GM18498 (cell line): ENCODE results near the gene PACS1.
A peak's percentile ranks its signal among the peaks of the same experiment; 100 is the strongest.

Source experiments
- ATAC-seq: cut with Tn5 transposase; IDR thresholded peaks from one replicate; pipeline ENCODE4 v1.9.1; 2021; ENCODE audit warnings: mild to moderate bottlenecking, moderate library complexity; ENCODE audit not compliant: unreplicated experiment

Gene PACS1

DNA sequence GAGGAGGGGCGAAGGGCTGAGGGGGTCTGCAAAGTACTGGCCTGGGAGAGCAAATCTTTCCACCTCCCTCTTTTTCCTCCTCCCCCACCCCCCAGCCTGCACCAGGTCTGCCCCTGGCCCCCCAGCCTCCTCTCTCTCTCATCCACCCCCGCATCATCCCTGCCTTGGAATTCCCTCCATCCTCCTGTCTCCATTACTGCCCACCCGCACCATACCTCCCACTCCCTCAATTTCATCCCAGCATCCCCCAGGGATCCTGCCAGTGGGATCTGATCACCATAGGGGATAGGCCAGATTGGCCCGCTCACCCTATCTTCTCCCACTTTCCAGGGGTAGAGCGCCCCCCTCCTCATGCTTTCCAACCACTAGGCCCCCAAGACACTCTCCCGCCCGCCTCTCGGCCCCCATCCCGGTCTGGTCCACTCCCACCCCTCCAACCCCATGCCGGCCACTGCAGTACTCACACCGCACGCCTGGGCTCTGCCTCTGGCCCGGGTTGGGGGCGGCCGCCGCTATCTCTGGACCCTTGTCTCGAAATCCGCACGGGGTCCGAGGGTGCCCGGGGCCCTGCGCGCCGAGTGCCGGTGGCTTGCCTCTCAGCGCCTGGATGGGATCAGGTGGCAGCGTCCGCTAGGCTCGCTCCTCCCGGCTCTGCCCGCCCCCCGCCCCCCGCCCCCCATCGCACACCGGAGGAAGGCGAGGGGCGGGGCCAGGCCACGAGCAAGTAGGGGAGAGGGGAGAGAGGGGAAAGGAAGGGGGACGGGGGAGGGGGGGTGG lies 21.3 kb upstream of the PACS1 start, which contains the start of gene GAL3ST3:
Gene GAL3ST3, minus strand, starts transcription at position 615 of the 777 bp plus-strand sequence. CDS start 3,746 bp downstream, outside the sequence.
- no peak for ATAC-seq

DNA sequence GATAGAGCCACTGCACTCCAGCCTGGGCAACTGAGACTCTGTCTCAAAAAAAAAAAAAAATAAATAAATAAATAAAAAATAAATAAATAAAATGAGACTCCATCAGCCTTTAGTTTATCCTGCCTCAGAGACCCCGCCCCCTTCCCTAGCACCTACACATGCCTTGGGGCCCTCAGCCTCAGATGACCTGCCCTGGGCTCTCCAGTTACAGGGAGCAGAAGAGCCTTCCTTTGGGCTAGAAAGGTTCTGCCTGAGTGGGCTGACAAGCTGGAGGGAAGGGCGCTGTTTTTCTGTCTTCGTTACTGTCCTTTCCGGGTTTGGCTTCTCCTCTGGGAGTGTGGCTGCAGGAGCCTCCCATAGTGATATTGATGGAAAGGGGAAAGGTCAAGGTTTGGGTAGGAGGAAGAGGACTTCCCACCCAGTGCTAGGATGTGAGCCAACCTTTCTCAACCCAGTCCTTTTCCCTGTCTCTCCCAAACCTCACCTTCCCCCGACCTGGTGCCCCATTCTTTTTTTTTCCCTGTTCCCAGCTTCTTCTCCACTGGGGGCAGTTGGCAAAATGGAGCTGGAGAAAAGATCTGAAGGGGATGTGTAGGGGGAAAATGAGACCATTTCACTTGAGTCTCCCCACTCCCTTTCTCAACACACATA lies 19.4 kb upstream of the PACS1 start:
- no peak for ATAC-seq

DNA sequence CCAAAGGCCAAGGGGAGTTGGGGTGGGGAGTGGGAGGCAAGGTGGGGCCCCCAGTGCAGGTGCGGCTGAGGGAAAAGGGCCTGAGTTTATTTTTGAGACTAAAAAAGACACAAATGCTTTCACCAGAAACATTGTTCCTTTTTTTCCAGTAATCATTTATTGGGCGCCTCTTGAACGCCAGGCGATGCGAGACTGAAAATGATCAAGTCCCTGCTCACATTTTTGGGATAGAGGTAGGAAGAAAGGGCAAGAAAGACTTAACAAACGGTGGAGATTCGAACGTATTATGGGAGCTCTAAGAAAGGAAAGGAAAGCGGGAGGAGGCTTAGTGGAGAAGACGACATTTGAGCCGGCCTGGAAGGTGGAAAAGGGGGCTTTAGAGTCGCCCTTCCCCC lies 18.7 kb upstream of the PACS1 start:
- ATAC-seq = no peak

DNA sequence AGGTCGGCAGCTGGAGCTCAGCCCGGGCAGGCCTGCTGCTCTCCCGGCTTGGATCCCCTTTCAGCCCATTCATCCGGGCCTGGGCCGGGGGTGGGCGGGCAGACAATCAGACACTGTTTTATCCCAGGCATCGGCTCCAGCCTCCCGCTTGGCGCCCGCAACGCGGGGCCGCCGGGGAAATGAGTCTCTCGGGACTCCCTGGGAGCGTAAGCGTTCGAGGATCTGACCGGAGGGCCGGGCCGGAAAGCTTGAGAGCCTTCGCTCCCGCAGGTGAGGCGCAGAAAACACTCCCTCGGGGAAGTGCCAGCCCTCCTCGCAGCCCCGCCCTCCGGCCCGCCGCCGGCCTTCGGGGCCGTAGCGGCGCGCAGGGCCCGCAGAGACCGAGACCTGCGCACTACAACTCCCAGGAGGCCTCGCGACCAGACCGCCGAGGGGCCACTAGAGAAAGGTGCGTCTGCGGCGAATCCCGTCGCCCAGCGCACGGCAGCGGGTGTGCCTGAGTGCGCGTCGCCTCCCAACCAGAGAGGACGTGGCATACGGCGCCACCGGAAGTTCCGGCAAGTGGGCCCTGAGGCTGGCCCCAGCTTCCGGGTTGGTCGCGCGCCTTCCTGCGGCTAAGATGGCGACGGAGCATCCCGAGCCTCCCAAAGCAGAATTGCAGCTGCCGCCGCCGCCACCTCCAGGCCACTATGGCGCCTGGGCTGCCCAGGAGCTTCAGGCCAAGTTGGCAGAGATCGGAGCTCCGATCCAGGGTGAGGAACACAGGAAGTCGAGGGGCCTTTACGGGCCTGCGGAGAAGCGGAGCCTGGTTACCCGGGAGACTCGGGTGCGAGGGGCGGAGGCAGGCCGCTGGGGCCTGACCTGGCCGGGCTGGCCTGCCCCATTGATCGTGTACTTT lies 18.1 kb upstream of the PACS1 start, which contains the start of gene SF3B2:
Gene SF3B2, plus strand, starts transcription at position 599 of the 898 bp plus-strand sequence. Its CDS starts 21 bp downstream, at position 620.
- ATAC-seq = peak; percentile 96

DNA sequence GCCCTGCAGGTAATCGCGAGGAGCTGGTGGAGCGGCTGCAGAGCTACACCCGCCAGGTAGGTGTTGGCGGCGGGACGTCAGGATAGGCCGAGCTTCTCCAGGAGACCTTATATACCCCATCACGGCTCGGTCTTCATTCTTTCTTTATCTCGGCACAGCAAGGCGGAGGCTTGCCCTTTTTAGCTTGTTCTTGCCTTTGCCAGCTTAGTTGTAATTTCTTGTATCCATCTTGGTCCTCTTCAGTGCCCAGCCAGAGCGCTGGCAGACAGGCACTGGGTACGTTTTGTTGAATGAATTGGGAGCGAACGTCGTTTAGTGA lies 17.4 kb upstream of the PACS1 start:
- no peak for ATAC-seq

DNA sequence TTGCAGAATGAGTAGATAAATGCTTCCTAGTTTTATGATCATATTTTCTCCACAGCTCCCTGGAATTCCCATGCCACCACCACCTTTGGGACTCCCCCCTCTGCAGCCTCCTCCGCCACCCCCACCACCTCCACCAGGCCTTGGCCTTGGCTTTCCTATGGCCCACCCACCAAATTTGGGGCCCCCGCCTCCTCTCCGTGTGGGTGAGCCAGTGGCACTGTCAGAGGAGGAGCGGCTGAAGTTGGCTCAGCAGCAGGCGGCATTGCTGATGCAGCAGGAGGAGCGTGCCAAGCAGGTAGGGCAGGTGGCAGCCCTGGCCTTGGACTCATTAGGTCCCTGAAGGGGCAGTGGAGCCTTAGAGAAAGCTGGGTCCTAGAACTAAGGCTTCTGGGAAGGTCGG lies 15.1 kb upstream of the PACS1 start:
- no peak for ATAC-seq

DNA sequence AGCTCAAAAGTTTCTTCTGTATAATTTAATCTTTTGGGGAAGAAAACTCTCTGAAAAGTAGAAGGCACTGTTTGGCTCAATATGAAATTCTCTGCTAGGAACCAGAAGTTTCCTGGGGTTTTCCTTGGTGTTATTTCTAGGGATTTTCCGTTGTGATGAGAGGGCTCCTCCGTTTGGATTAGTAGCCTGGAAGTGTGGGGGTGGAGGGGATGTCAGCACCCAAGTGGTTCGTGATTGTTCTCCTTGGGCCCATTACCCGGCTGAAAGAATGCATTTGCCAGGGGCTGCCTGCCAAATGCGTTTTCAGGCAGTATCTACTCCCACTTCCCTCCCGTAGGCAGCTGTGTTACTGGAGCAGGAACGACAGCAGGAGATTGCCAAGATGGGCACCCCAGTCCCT lies 13.6 kb upstream of the PACS1 start:
- no peak for ATAC-seq

DNA sequence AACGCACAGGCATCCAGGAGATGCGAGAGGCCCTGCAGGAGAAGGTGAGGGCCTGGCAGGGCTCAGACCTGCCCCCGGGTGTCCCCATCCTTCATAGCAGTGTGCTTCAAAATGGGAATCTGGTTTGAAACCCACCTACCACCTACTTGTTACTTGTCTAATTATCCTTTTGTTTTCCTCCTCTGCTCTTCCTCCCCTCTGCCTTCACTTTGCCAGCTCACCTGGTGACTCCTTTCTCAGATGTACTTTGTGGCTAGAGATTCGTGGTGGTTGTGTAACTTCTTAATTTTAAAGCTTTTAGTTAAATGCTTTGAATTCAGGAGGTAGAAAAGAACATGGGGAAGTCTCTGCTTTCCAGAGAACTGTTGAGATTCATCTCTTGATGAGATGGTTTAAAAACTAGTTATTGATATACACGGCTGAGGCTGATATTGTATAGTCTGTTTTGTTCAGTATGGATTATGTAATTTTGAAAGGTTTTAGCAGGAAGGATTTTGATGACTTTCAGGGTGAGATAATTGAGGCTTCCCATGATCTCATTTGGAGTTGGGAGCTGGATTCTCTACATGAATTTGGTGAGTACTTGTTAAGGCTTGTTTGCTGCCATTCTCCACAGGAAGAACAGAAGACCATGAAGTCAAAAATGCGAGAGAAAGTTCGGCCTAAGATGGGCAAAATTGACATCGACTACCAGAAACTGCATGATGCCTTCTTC lies 9.9 kb upstream of the PACS1 start:
- no peak for ATAC-seq

DNA sequence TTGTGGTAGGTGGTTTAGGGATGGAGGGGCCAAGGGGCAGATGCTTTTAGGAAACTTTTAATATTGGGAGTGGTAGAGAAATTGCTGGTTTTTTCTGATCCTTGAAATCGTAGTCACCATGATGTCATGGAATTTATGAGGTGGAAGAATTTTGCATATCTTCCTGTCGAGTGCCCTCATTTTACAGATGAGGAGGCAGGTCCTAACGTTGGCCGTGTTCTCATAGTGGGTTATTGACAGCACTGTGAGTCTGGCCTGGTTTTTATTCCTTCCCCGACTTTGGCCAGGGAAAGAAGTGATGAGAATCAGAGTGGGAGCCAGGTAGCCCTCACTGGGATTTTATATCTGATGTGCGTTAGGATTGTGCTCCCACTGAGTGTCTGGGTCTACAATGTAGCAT lies 8.8 kb upstream of the PACS1 start:
- no peak for ATAC-seq

DNA sequence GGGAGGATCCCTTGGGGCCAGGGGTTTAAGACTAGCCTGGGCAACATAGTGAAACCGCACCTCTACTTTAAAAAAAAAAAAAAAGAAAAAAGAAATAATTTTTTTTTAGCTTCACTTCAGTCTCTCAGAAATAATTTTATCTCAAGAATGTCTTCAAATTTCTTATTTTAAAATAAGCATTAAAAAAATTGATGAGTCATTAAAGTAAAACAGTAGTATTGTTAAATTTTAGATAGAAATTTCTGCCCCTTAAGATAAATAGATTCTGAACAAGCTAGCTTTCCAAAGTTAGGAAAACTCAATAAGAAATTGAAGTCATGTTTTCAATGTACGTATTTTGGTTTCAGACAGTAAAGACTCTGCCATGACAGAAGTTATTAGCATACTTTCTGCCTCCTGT lies 7.7 kb upstream of the PACS1 start:
- no peak for ATAC-seq

DNA sequence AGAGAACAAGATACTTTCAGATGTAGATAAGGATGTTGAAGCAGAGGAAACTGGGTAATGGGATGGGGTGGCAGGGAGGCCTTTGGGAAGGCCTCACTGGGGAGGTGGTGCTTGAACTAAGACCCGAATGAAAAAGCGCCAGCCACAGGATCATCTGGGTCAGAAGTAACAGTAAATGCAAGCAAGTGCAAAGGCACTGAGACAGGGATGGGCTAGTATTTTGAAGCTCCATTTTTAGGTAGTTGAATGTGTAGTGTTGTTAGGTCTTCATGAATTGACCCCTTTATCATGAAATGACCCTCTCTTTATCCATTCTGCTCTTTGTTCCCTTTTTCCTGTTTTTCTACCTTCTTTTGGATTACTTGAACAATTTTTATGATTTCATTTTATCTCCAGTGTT lies 6.2 kb upstream of the PACS1 start:
- no peak for ATAC-seq

DNA sequence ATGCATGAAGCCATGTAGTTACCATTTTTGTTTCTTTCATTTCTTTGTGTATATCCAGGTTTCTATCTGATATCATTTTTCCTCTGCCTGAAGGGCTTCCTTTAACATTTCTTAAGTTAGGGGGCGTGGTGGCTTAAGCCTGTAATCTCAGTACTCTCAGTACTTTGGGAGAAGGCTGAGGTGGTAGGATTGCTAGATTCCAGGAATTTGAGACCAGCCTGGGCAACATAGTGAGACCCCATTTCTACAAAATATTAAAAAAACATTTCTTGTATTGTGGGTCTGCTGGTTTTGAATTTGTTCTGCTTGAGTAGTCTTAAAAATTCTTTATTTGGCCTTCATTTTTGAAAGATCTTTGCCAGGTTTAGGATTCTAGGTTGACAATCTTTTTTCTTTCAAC lies 5.5 kb upstream of the PACS1 start:
- no peak for ATAC-seq

DNA sequence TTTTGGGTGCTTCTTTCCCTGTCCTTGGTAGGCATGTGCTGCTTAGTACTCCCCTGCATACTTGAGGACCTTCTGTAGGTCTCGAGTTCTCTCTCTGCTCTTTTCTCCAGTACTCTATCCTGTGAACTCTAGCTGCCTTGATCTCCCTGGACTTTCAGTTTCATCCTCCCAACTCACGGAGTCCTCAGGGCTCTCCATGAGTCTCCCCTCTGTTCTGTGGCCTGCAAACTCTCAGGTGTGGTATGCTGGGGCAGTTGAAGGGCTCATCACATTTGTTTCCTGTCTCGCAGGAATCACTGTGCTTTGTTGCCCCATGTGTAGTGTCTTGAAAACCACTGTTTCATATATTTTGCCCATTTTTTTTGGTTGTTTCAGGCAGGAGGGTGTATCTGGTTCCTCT lies 3.3 kb upstream of the PACS1 start:
- no peak for ATAC-seq

DNA sequence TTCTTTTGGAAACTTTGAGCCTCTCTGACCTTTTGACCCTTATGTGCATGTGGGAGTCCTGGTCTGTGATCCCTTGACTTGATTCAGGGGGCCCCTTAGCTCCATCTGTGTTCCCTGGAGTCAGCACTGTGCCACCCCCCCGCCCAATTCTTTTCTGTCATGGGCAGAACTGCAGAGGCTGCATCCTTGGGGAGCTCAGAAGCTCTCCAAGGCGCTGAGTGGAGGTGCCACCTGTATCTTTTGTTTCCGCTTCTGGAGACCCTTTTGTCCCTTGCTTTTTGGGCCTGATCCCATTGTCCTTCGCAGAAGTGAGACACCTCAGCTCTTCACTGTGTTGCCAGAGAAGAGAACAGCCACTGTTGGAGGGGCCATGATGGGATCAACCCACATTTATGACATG lies 2.4 kb upstream of the PACS1 start:
- no peak for ATAC-seq

DNA sequence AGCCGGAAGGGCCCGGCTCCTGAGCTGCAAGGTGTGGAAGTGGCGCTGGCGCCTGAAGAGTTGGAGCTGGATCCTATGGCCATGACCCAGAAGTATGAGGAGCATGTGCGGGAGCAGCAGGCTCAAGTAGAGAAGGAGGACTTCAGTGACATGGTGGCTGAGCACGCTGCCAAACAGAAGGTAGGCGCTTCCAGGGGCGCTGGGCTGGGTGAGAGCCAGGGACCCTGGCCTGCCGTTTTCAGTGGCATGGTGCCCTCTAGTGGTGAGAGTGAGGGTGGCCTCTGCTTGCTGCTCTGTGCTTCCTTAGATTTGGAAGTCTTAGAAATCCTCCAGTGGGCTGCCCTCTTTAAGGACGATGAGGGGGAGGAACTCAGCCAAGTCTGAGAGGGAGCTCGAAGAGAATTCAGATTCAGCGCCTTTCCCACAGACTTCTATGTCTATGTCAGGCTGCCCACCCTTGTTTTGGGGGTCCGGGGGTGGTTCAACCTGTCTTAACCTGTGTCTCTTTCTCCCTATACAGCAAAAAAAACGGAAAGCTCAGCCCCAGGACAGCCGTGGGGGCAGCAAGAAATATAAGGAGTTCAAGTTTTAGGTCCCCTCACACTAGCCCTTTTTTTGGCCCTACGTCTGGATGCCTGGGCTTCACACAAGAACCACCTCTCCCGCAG lies 1.8 kb upstream of the PACS1 start:
- no peak for ATAC-seq

DNA sequence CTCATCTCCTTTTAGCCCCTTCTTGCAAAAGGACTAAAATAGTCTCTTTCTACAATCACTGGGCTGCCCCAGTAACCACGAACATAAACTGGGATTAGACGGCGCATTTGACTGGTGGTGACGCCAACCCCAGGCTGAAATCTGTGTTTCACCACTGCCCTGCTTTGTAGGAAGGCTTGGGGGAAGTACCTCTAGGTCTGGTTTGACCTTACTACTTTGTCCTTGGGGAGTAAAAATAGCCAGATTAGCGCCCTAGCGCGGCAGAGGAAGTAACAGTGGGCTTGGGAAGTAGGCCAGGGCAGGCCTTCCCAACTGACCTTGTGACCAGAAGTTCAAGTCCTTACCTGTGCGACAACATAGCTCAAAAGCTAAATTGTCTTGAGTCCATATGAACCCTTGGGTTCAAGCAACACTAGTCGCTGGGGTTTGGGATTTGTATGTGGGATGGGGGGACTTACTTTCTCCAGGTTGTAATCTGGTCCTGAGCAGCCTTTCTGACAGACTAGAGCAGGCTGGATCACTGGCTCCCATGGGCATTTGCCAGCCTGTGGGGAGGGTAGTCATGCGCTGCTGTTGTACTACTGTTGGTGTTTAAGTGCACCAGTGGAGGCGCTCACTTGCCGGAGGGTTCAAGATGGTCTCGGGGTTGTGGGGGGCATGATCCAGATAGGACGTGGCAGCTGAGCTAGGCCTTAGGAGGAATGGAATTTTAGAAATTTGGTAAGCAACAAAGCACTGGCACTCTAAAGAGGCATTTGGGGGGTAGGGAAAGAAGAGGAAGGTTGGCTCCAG lies 953 bp upstream of the PACS1 start:
- peak; percentile 11 for ATAC-seq

DNA sequence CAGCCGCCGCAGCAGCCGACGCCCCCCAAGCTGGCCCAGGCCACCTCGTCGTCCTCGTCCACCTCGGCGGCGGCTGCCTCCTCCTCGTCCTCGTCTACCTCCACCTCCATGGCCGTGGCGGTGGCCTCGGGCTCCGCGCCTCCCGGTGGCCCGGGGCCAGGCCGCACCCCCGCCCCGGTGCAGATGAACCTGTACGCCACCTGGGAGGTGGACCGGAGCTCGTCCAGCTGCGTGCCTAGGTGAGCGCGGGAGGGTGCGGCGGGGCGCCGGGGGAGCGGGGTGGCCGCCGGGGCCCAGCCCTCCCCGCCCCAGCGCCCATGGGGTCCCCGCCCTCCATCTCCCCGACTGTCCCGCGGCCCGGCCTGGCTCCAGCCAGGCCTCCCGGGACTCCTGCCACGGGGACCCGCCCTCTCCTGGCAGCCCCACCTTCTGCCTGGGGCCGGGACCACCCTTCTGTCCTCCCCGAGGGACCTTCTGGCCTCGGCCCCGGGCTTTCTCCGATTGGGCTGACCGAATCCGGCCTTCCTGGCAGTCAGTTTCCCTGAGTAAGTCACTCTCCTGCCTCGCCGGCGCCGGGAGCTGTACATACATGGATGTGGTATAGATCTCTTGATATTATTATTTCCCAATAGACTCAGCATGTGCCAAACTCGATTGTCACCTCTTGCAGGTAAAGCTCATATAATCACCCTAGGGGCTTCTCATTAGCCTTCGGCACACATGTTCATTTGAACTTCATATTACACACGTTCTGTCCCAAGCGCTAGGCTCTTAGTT lies 720 bp downstream of the PACS1 start:
- peak; percentile 19 for ATAC-seq

DNA sequence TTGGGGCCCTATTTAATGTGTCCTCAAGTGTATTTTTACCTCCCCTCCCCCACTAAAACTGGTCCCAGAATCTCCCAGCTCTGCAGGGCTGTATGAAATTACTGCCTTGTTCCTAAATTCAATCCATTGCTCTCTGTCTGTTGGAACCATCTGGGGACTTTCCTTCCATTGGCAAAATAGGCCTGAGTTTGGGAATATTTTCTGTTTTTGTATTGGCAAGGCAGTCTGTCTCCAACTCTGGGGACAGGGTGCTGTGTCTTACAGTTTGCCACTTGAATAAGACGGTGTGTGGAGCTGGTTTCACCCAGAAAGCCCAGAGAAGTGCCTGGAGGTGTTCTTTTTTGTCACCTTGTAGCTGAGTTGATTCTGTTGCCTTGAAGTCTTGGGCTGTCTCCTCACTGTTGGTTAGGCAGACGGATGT lies 1.3 kb downstream of the PACS1 start:
- ATAC-seq = no peak

DNA sequence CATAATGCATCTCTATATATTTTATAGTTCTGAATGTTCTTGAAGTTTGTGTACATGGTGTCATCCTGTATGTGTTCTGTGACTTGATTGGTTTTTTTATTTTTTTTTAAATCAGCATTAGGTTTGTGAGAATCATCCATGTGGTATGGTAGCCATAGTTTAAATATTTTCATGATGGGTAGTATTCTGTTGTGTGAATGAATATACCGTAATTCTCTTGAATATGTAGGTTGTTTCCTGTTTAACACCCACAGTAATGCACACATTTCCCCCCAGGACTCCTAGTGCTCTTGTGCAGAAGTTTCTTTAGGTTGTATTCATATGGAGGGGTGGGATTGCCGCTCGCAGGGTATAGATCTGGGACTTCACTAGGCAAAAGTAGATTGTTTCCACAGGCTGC lies 2.0 kb downstream of the PACS1 start:
- ATAC-seq = no peak
